GM18519 (cell line): Measurements from ENCODE around the gene FNDC8.
"Not testable (repeated sequence)": the region's sequence is repeated elsewhere in the genome, so short reads cannot be mapped to it uniquely, and the experiment has no call there.

ENCODE experiments used
- ATAC-seq: cut with Tn5 transposase; IDR thresholded peaks from one replicate; pipeline ENCODE4 v1.9.1; 2021; ENCODE audit warnings: mild to moderate bottlenecking, moderate library complexity; ENCODE audit not compliant: unreplicated experiment, low FRiP score

FNDC8 gene

DNA sequence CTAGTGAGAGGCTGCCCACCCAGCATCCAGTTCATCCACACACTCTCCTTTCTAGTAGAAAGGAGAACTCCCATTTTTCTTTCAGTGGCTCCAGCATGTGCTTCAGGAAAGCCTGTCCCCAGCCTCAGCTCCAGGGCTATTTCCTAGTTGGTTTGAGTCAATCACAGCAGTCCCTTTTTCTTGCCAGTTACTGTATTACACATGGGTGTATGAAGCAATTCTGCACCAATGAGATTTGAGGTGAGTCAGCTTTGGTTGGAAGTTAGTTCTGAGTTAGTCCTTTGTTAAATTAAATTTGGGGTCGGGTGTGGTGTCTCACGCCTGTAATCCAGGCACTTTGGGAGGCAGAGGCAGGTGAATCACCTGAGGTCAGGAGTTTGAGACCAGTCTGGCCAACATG lies 26.5 kb upstream of the FNDC8 start:
- ATAC-seq = no peak

DNA sequence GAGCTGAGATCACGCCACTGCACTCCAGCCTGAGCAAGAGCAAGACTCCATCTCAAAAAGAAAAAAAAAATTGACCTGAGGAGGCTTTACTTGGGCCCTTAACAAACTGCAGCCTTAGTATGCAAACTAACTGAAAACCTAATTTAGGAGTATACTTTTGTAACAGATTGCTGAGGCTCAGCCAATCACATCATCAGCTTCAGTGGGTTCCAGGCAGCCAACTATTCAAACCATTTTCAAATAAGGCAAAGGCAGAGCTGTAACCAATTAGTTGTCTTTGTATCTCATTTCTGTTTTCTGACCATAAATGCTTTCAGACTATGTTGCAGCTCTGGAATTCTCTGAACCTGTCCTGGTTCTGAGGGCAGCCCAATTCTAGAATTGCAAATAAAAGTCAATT lies 25.7 kb upstream of the FNDC8 start:
- ATAC-seq = no peak

DNA sequence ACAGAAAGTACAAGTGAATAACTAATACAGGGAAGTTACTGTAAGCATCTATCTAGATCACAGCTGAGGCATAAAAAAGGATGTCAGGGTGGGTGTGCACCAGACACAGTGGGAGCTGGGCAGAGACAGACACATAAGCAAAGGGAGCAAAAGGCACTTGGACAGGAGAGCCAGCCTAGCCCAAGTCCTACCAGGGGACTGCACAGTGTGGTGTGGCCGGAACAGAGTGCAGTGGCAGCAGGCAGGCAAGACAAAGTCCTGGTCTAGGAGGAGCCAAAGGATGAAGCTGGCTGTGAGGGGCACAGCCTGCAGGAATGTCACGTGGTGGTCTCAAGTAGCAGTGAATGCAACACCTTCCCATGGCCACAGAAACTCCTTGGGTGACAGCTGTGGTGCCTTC lies 23.6 kb upstream of the FNDC8 start:
- ATAC-seq = no peak

DNA sequence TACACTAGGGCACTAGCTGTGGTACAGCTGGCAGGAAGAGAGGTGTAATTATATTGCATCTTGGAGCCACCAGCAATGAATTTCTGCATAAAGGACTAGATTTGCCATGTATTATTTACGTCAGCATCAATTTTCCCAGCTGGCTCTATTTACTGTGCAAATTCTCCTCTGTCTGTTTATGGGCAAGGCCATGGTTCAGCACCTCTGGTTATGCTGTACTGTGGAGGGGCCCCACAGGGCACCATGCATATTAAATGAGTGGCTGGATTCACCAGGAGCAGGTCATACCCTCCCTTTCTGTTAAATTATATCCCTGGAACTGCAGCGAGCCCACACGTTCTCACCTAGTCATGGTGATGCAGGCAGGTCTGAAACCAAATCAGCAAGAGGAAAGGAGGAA lies 21.5 kb upstream of the FNDC8 start:
- ATAC-seq = no peak

DNA sequence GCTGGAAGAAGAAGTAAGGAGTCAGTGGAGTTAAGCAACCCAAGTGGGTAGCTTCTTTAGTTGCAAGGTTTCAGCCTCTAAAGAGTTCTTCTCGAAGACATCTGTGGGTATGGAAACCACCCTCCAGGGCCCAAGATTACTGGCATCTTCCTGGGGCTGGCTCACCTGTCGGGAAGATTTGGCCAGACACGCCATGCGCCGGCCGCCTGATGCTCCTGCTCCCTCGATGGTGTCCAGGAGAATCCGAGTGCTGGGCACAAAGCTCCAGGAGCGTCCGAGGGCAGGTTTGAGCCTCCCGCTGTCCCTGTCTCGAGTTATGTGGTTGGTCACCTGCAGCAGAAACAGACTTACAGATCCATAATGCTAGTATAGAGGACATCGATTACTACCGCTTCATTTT lies 20.4 kb upstream of the FNDC8 start:
- no peak for ATAC-seq

DNA sequence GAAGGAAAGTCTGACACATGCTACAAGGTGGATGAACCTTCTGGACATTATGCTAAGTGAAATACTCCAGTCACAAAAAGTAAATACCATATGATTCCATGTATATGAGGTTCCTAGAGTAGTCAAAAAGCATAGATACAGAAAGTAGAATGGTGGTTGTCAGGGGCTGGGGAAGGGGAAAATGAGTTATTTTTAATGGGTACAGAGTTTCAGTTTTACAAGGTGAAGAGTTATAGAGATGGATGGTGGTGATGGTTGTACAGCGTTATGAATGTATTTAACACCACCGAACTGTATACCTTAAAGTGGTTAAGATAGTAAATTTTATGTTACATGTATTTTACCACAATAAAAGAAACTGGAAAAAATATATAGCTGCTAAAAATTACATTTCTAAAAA lies 19.7 kb upstream of the FNDC8 start:
- no peak for ATAC-seq

DNA sequence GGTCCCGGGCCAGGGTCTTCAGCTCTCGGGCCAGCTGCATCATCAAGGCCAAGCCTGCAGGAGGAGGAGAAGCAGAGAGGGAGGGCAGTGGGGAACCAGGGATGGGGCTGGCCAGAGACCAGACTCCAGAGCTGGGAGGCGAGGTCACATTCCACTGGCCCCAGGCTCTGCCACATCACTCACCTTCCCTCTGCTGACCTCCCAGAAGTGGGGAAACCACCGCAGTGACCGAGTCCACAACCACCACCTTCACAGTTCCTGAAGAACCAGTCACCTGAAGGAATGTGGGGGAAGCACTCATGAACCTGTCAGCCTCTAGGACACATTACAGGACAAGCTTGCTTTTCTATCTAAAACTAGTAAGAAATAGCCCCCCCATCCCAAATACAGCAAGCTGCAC lies 18.1 kb upstream of the FNDC8 start:
- ATAC-seq = no peak

DNA sequence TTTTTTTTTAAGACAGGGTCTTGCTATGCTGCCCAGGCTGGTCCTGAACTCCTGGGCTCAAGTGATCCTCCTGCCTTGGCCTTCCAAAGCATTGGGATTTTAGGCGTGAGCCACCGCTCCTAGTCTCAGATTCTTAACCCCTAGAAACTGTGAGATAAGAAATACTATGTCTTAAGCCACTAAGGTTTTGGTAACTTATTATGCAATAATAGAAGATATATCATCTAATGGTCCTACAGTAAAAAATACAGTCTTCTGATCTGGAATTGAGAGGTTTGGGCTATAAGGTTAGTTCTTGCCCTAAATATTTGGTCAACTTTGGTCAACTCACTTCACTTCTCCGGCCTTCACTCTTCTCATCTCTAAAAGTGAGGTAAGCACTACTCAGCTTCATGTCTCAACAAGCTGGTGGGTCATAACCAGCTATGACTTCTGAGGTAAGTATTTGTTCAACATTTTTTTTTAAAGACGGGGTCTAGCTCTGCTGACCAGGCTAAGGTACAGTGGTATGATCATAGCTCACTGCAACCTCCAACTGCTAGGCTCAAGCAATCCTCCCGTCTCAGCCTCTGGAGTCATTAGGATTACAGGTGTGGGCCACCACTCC lies 16.5 kb upstream of the FNDC8 start:
- no peak for ATAC-seq

DNA sequence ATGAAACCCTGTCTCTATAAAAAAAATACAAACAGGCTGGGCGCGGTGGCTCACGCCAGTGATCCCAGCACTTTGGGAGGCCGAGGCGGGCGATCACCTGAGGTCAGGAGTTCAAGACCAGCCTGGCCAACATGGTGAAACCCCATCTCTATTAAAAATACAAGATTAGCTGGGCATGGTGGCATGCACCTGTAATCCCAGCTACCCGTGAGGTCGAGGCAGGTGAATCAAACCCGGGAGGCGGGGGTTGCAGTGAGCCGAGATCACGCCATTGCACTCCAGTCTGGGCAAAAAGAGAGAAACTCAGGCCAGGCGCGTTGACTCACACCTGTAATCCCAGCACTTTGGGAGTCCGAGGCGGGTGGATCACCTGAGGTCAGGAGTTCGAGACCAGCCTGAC lies 10.6 kb upstream of the FNDC8 start:
- ATAC-seq = not testable (repeated sequence)

DNA sequence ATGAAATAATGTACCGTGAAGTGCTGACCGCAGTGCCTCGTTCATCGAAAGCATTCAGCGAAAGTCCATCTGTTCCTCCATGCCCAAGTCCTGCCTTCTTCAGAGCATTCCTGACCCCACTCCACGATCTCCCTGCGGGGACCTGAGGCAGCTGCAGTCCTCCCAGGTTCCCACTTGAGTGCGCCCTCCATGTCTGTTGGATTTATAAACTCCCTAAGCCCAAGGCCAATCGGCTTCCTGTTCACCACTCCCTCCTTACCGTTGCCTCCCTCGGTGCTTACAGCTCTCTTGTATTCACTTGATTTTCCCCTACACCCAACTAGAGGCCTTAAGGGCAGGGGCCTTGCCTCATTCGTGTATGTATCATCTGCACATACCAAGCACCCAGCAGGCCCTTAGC lies 4.6 kb upstream of the FNDC8 start:
- ATAC-seq = no peak

DNA sequence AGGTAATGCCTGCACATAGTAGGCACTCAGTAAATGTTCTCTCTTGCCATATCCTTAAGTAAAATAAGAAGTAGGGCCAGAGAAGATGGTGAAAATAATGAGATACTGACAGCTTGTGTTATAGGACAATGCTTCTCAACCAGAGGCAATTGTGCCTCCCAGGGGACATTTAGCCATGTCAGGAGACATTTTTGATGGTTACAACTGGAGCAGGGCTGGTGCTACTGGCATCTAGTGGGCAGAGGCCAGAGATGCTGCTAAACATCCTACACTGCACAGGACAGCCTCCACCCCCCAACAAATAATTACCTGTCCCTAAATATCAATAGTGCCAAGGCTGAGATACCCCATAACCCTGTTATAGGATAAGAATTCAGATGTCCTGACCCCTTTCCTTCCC lies 3.4 kb upstream of the FNDC8 start:
- no peak for ATAC-seq

DNA sequence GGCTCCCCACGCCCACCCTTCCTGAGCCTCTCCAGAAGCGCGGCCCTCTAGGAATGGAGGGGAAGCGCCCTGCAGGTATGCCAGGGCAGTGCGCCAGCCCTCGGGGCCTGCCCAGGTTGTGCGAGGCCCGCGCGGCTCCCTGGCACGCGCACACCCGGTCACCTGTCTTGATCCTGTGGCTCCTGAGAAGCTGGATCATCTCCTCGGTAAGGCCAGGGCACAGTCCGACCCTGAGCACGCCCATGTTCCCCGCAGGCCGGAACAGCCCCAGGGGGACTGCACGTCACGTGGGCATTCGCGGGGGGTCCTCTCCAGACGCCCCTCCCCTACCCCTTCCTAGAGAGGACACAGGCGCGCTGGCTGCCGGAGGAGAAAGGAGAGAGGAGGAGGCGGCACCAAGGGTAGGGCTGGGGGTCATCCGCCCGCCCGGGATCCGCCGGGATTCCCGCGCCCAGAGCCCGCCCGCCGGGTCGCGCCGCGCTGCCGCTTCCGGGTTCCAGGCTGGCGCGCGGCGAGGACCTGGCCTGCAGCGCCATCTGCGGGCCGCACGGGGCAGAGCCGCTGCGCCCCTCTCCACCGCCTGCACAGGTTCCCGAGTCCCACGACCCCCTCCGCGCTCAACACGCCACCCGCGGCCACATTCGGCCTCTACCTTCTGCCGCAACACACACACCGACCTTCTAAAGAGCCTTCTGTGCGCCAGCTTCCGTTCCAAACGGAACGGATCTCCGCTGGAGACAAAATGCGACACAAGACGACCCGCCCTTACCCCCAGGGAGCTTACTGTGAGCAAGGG lies 1.8 kb upstream of the FNDC8 start, which contains the start of gene RAD51D:
TSS of gene RAD51D (minus strand) at position 491 of the 796 bp plus-strand sequence. CDS start at position 244, 247 bp downstream.
- no peak for ATAC-seq

DNA sequence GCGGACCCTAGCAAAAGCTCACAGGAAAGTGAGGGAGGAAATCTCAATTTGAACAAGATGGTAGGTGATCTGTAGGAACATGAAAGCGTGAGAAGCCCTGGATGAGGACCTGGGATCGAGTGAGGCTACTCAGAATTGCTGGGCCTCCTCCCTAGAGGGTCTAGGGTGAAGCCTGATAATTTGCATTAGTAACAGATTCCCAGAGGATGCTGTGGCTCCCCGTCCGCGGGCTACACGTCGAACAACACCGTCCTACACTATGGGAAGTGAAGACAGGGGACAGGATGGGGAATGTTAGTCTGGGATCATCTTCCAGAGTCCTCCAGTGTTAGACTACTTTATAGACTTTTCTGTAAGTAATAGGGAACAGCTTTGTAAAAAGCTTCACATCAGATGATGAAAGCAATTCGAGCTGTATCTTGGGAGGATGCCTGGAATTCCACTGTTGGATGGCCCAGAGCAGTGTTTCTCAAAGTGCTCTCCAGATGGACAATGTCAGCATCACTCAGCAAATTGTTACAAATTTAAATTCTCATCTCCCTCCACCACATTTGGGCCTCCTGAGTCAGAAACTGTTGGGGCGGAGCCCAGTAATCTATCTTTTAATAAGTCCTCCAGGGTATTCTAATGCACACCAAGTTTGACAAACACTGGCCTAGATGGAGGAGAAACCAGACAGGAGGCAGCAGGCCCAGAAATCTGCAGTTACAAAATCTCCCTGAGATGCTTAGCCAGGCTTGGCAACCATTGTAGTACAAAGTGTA lies 6.5 kb downstream of the FNDC8 start:
- ATAC-seq = no peak

DNA sequence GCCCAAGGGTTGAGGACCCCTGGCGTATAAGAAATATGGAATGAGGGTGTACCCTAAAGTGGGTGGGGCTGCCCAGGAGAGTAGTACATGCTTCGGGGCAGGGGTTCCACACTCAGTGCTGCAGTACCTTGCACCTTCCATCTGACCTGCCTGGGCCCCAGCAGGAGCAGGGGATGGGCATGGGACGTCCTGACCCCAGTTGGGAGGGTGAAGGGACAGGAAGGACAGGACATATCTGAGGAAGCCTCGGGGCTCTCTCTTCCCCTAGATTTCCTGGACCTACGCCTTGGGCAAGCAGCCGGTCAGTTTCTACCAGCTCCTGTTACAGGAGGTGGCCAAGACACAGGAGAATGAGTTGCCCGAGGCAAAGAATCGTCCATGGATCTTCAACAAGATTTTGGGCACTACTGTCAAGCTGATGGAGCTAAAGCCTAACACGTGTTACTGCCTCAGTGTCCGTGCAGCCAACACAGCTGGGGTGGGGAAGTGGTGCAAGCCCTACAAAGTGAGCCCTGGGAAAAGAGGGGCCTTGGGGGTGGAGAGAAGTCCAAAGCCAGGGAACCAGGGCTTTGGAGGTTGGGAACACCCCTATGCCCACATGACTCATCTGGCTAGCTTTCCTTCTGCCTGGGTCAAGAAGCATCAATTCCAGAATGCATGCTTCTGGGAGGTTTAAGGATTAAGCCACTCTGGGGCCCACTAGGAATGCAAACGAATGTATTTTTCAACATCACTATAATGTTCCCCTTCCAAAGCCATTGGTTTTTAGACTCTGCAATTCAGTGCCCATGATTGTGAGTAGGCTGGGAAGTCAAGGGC lies 7.9 kb downstream of the FNDC8 start:
- no peak for ATAC-seq

DNA sequence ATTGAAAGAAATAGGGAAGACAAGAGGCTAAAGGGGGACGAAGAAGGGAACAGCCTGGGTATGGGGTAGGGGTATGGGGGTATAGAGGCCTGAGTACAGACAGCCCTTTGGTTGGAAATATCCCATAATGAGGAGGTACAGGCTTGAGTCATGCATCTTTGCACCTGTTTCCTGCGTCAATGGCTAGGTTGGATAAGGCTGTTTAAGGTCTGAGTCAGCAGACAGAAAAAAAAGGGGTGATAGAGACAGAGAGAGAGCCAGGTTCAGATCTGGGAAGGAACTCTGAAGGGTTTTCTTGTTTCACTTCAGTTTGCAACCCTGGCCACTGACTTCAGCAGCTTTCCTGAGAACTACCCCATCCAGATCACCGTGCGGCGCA lies 8.5 kb downstream of the FNDC8 start:
- ATAC-seq = no peak

DNA sequence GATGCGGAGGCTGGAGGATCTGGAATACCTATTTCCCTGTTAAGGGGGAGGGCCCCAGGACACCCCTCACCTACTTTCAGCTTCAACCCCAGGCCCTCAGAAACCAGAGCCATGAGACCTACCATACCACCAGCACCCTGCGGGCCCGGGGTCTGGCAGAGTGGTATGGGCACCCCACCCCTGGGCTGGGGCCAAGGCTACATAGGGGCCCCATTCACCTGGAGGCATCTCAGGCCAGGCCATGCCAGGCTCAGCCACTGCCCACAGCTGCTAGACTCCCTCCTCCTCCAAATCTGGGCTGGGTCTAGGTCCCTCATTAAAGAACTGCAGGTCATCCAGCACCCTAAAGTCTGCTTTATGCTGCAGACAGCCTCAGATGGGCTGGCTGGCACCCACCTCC lies 9.0 kb downstream of the FNDC8 start:
- ATAC-seq = no peak

DNA sequence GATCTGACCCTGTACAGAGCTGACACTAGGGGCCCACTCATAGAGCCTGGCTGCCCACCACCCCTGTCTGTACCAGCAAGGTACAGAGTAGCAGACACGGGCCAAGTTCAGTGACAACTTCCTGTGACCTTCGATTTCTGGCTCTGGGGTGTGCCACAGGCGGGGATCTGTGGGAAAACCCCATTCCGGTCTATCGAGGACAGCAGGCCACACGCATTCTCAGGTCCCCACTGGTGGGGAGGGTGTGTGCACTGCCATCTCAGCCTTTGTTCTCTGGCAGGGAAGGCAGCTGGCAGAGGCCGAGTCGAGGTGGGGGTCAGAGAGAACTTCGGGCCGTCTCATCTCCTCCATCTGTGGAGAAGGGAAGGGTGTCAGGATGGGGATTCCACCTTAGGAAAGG lies 10.7 kb downstream of the FNDC8 start:
- ATAC-seq = no peak

DNA sequence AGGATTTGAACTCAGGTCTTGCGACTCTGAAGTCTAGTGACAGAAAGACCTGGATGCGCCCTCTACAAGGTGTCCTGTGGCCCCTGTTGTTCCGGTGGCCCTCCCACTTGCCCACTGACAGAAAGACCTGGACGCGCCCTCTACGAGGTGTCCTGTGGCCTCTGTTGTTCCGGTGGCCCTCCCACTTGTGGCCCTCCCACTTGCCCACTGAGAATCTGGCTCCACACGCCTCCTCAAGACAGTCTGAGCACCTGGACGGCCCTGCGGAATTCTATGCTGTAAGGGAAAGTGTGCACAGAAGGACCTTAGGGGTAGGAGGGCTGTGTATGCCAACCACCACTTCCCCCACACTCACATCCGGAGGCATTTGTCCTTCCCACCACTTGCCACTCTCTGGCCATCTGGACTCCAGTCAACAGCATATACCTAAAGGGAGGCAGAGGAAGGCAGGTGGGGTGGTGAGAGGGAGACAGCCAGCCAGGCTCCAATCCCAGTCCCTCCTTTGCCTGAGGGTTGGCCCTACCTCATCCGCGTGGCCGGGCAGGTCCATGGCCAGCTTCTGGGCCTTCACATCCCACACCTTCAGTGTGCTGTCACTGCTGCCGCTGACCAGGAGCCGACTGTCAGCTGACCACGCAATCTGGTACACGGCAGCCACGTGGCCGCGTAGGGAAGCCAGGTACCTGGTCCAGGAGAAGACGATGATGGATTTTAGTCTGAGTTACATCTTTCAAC lies 11.6 kb downstream of the FNDC8 start:
- ATAC-seq = no peak

DNA sequence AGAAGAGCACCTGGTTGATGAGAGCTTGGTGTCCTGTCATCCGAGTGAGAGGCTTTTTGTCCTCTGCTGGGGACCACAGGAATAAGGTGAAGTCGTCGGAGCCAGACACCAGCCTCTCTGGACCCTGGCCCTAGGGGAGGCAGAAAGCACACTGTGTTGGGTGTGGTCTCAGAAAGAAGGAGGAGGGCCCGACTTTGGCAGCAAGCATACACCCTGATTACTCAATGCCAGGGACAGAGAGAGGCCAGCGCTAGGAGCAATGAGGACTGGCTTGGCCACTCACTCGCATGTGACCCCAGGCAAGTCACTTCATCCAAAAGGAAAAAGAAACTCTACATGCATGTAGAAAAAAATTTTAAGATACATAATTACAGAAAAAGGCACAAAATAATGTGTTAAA lies 13.9 kb downstream of the FNDC8 start:
- no peak for ATAC-seq

DNA sequence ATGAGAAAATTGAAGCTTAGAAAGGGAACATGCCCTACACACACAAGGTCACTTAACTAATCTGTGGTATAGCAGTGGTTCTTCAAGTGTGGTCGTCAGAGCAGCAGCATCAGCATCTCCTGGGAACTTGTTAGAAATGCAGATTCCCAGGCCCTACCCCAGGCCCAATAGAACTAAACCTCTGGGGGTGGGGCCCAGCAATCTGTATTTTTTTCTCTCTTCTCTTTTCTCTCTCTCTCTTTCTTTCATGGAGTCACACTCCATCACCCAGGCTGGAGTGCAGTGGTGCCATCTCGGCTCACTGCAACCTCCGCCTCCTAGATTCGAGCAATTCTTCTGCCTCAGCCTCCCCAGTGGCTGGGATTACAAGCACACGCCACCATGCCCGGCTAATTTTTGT lies 16.8 kb downstream of the FNDC8 start:
- ATAC-seq = no peak
